Esophagus mucosa (tissue), 1 donor: ENCODE results near the gene SRRT. TPM values are rescaled to one million over a fixed set of nuclear protein-coding genes. Genes with fewer than 3 reads are reported as not detected.
"Not testable (repeated sequence)": the region's sequence is repeated elsewhere in the genome, so short reads cannot be mapped to it uniquely, and the experiment has no call there.

Source experiments
- ATAC-seq: fragments of 200-7000 bp; cut with Tn5 transposase; one replicate; pipeline ENCODE4 v1.9.1; 2020
- total RNA-seq: library from RNA; stranded (reverse); gene quantifications from one replicate; pipeline ENCODE4 v1.2.4, GENCODE V29; 2023
- donor health status: DM: yes; HTN: yes; CAD: no.

Gene SRRT
- total RNA-seq, 1 donor from 2014 or later = 63.5 TPM

DNA sequence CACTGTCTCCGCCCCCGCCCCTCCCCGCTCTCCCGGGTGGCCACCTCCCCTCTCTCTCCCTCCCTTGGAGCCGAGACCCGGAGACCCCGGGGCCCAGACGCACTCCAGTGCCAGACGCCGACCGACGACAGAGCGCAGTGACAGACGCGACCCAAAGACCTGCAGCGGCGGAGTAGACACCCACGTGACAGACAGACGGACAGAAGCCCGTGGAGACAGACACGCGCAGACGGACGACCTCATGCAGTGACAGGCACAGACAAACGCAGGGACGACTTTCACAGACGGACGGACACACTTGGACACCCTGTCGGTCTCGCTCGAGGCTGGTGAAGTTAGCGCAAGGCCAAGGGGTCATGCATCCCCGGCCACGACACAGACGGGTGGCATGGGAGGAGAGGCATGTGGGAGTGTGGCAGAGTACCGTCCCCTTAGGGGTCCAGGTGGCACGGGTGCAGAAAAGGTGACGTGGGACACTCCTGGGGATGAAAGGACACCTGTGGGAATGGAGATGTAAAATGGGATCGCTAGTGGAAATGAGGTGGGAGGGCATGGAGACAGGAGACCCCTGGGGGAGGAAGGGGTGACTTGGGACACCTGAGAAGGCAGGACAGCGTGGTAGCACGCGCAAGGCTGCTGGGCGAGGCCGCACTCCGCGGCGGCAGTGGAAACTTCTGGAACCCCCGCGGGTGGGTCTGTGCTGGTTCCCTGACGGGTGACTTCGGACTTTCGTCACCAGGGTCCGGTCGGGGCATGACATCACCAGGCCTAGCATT lies 21.2 kb downstream of the SRRT start:
- no peak for ATAC-seq

GRCh38 chr7:100896732-100897608 lies 22.1 kb downstream of the SRRT start:
- peak; percentile 10 for ATAC-seq

- ATAC-seq = no peak
Measured at GRCh38 chr7:100897772-100898454, 23.0 kb downstream of the SRRT start.

- no peak for ATAC-seq
Measured at GRCh38 chr7:100899432-100899831, 24.5 kb downstream of the SRRT start.

DNA sequence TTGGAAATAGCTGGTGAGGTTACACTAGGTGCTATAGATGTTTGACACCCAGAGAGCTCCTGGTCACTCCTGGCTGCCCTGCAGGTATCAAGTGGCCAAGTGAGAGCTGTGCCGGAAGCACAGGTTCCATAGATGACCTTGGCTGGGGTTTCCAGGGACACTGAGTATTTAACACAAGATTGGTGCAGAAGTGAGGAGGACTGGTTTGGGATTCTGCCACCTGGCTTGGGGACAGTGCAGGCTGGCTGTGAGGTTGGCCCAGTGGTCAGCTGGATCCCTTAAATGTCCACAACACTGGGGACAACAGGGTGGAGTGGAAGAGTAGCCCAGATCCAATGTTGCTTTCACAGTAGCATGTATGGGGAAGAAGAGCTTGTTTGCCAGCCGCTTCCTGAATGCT lies 26.1 kb downstream of the SRRT start:
- no peak for ATAC-seq

- ATAC-seq = no peak
Measured at GRCh38 chr7:100901921-100902332, 27.0 kb downstream of the SRRT start.

DNA sequence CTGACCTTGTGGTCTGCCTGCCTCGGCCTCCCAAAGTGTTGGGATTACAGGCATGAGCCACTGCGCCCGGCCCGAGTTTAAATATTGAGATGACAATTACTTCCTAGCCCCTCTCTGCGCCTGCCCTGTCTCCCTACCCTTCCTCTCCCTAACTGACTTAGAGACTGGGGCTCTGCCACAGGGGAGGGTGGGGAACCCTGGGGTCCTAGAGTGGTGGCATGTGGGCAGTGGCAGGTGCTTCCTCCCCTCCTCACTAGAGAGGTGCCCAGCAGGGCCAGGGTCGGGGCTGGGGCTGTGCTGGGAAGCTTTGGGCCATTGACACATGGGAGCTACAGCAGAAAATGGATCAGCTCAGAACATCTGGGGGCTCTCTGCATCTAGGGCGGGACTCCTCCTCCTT lies 27.7 kb downstream of the SRRT start:
- ATAC-seq = no peak

DNA sequence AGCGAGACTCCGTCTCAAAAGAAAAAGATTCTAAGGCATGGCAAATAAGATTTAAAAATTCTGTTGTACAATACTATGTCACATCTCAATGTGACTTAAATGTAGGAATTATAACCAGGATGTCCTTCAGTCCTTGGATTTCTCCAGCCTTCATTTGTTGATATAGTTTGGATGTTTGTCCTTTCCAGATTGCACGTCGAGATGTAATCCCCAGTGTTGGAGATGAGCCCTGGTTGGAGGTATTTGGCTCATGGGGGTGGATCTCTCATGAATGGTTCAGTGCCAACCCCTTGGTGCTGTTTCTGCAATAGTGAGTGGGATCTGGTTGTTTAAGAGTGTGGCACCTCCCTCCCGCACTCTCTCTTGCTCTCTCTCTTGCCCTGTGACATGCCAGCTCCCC lies 33.6 kb downstream of the SRRT start:
- no peak for ATAC-seq

GRCh38 chr7:100910443-100910842 lies 35.5 kb downstream of the SRRT start:
- not testable (repeated sequence) for ATAC-seq

DNA sequence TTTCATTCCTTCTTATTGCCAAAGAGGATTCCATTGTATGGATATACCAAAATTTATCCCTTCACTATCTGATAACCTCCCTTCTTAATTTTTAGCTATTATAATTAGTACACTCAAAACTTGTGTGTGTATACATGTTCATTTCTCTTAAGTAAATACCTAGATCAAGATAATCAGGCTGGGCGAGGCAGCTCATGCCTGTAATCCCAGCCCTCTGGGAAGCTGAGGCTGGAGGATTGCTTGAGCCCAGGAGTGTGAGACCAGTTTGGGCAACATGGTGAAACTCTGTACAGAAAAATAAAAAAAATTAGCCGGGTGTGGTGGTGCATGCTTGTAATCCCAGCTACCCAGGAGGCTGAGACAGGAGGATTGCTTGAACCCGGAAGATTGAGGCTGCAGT lies 36.6 kb downstream of the SRRT start:
- no peak for ATAC-seq

DNA sequence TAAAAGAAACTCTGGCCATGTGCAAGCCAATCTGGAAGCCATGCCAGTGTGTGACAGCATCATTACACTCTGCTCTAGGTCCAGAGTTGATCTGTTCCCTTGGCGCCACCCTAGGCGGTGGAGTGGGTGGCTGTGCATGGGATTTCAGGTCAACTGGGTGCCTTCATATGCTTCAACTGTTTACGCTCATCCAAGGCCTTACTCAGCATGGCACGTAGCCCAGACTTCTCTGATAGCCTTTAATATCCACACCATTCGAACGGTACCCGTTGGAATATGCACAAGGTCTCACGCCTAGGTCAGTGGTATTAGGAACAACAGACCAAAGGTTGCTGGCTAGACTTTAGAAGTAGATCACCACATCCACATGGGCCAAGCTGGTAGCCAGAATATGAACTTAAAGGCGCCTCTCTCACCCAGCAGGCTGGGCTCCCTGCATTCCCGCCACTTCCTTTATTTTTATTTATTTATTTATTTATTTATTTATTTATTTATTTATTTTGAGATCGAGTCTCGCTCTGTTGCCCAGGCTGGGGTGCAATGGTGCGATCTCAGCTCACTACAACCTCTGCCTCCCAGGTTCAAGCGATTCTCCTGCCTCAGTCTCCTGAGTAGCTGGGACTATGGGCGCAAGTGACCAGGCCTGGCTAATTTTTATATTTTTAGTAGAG lies 39.4 kb downstream of the SRRT start:
- no peak for ATAC-seq

DNA sequence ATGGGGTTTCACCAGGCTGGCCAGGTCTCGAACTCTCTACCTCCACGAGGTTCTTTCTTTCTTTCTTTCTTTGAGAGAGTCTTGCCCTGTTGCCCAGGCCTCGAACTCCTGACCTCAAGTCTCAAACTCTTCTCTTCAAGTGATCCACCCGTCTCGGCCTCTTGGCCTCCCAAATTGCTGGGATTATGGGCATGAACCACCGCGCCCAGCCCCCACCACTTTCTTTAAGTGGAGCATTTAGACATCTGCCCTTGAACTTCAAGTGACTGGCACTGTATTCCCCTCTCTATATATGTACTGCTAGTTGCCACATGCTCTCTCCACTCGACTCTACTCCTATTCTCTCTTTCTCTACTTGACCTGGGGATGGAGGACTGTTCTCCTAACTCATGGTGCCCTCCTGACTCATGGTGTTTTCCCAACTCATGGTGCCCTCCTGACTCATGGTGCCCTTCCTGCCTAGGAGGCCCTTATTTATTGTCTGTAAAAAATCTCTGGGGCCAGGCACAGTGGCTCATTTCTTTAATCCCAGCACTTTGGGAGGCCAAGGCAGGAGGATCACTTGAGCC lies 40.1 kb downstream of the SRRT start:
- no peak for ATAC-seq

- not testable (repeated sequence) for ATAC-seq
Measured at GRCh38 chr7:100919335-100919734, 44.4 kb downstream of the SRRT start.

DNA sequence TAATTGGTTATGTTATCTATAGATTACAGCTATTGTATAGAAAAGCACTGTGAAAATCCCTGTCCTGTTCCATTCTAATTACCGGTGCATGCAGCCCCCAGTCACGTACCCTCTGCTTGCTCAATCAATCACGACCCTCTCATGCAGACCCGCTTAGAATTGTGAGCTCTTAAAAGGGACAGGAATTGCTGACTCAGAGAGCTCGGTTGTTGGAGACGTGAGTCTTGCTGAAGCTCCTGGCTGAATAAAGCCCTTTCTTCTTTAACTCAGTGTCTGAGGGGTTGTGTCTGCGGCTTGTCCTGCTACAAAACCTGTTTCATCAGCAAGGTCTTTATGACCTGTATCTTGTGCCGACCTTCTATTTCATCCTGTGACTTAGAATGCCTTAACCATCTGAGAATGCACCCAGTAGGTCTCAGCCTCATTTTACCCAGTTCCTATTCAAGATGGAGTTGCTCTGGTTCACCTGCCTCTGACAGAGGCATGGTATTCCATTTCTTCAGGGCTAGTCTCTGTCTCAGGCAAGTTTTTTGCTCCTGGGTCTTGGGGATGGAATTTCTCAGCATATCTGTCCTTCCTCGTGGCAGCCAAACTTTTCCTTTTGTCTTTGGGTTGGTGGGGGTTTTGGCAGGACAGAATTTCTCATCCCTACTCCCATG lies 45.0 kb downstream of the SRRT start:
- not testable (repeated sequence) for ATAC-seq

DNA sequence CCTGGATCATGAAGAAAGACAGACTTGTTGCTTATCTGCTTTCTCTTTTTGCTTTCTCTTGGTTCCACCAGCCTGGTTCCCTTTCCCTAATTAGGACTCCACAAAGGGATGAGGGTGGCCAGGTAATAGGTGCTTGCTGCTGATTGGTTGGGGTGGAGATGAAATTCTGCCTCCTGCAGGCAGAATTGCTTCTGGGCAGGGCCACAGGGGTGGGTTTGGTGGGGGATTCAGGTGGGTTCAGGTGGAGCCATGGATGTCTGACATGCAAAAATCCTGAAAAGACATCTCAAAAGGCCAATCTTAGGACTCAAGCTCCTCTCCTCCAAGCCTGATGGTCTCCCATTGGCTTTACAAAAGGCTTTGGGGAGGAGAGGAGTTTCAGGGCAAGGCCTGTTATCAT lies 46.1 kb downstream of the SRRT start:
- no peak for ATAC-seq

GRCh38 chr7:100923616-100924015 lies 48.7 kb downstream of the SRRT start:
- ATAC-seq = not testable (repeated sequence)

DNA sequence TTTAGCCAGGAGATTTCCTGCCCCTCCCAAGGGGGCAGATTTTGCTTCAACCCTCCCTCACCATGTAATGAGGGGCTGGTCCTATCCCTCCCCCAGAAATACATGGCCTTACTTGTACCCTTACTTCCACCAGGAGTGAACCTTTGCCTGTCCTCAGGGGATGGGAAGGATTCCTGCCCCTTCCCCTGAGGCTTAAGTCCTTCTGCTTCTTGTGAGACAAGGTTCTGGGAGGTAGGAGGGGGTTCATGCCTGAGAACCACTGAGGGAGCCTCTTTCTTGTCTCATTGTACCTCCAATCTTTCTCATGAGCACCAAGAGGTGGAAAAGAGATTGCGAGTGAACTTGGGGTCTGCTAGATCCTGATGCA lies 54.9 kb downstream of the SRRT start:
- no peak for ATAC-seq

DNA sequence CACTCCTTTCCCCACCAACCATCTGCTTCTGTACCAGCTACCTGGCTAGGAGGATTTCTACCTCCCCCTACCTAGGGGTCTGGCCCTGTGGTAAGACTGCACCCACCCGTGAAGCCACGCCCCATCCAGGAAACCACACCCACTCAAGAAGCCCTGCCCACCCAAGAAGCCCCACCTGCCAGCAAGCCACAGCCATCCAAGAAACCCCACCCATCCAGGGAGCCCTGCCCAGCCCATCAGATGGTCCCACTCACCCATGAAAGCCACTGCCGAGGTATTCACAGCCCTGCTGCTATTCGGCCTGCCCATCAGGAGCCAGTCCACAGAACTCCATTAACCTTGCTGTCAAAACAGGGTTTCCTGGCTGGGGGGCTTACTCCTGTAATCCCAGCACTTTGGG lies 58.8 kb downstream of the SRRT start:
- ATAC-seq = no peak

DNA sequence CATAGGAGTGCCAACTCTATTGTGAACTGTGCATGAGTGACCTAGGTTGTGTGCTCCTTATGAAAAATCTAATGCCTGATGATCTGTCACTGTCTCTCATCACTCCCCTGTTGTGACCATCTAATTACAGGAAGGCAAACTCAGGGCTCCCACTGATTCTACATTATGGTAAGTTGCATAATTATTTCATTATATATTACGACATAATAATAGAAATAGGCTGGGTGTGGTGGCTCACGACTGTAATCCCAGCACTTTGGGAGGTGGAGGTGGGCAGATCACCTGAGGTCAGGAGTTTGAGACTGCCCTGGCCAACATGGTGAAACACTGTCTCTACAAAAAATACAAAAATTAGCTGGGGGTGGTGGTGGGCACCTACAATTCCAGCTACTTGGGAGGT lies 60.5 kb downstream of the SRRT start:
- ATAC-seq = not testable (repeated sequence)

- ATAC-seq = not testable (repeated sequence)
Measured at GRCh38 chr7:100936167-100936566, 61.3 kb downstream of the SRRT start.
